GM23338 (cell line): ENCODE data around the gene GOLGA6L9.
"Not testable (repeated sequence)": the region's sequence is repeated elsewhere in the genome, so short reads cannot be mapped to it uniquely, and the experiment has no call there.

ENCODE experiments used
- CREB1 ChIP-seq: fragments of 250-450 bp; sonication (Bioruptor Pico); IDR thresholded peaks from 2 replicates; pipeline ENCODE4 v1.5.0; 2020; ENCODE audit warnings: low read depth, mild to moderate bottlenecking, moderate library complexity
- EZH2 ChIP-seq: fragments of 200-600 bp; sonication (generic); IDR thresholded peaks from one replicate; pipeline ENCODE4 v1.8.0; 2017; ENCODE audit warnings: antibody characterized with exemption, mild to moderate bottlenecking, low read depth; ENCODE audit not compliant: unreplicated experiment
- EZH2phosphoT487 ChIP-seq: fragments of 200-600 bp; sonication (generic); IDR thresholded peaks from one replicate; pipeline ENCODE4 v1.8.1; 2018; ENCODE audit warnings: antibody characterized with exemption; ENCODE audit not compliant: unreplicated experiment
- POLR2AphosphoS5 ChIP-seq: IDR thresholded peaks from 2 replicates; pipeline ENCODE4 v1.6.1; 2016; ENCODE audit warnings: antibody characterized with exemption, low read depth
- TF ChIP-seq, protein P1 (sequence below), 2 experiments: fragments of 200-600 bp in 1 of 2; sonication (generic) in 1 of 2; conservative IDR thresholded peaks; 2 replicates each; pipeline versions ENCODE4 v1.5.1 to v1.6.1; 2016 to 2017; ENCODE audit warnings: antibody characterized with exemption in 2 of 2, low read depth in 2 of 2, mild to moderate bottlenecking in 2 of 2, moderate library complexity in 1 of 2
- TF ChIP-seq, protein P2 (sequence below): IDR thresholded peaks from one replicate; pipeline ENCODE4 v1.6.1; 2018; ENCODE audit warnings: antibody characterized with exemption; ENCODE audit not compliant: unreplicated experiment

GRCh38 chr15:82401918-82402317, 27.7 kb upstream of the GOLGA6L9 start:
- TF ChIP-seq, protein P1, sequence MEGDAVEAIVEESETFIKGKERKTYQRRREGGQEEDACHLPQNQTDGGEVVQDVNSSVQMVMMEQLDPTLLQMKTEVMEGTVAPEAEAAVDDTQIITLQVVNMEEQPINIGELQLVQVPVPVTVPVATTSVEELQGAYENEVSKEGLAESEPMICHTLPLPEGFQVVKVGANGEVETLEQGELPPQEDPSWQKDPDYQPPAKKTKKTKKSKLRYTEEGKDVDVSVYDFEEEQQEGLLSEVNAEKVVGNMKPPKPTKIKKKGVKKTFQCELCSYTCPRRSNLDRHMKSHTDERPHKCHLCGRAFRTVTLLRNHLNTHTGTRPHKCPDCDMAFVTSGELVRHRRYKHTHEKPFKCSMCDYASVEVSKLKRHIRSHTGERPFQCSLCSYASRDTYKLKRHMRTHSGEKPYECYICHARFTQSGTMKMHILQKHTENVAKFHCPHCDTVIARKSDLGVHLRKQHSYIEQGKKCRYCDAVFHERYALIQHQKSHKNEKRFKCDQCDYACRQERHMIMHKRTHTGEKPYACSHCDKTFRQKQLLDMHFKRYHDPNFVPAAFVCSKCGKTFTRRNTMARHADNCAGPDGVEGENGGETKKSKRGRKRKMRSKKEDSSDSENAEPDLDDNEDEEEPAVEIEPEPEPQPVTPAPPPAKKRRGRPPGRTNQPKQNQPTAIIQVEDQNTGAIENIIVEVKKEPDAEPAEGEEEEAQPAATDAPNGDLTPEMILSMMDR (conservative IDR thresholded peaks at IDR 0.05; ENCODE audit: low read depth in 2 of 2): not testable (repeated sequence)
- TF ChIP-seq EZH2phosphoT487; EZH2; POLR2AphosphoS5; CREB1 (CRISPR knock-in tag): not testable (repeated sequence)
- TF ChIP-seq, protein P2, sequence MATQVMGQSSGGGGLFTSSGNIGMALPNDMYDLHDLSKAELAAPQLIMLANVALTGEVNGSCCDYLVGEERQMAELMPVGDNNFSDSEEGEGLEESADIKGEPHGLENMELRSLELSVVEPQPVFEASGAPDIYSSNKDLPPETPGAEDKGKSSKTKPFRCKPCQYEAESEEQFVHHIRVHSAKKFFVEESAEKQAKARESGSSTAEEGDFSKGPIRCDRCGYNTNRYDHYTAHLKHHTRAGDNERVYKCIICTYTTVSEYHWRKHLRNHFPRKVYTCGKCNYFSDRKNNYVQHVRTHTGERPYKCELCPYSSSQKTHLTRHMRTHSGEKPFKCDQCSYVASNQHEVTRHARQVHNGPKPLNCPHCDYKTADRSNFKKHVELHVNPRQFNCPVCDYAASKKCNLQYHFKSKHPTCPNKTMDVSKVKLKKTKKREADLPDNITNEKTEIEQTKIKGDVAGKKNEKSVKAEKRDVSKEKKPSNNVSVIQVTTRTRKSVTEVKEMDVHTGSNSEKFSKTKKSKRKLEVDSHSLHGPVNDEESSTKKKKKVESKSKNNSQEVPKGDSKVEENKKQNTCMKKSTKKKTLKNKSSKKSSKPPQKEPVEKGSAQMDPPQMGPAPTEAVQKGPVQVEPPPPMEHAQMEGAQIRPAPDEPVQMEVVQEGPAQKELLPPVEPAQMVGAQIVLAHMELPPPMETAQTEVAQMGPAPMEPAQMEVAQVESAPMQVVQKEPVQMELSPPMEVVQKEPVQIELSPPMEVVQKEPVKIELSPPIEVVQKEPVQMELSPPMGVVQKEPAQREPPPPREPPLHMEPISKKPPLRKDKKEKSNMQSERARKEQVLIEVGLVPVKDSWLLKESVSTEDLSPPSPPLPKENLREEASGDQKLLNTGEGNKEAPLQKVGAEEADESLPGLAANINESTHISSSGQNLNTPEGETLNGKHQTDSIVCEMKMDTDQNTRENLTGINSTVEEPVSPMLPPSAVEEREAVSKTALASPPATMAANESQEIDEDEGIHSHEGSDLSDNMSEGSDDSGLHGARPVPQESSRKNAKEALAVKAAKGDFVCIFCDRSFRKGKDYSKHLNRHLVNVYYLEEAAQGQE: not testable (repeated sequence)
